PC-9 (cell line): ENCODE measurements around the gene NETO1. TPM values are rescaled to one million over a fixed set of nuclear protein-coding genes. Genes with fewer than 3 reads are reported as not detected.

ENCODE experiments used
- BruUV-seq: library from RNA; stranded (reverse); fragments of 400-500 nt; replicated peaks from 2 replicates; lab custom pipeline; 2021; lab: Mats Ljungman, UMichigan
- CTCF ChIA-PET: fragments of 300-600 bp; sonication (Branson Sonifier 250); formaldehyde crosslinking; loops from one replicate; lab custom pipeline; 2022; ENCODE audit warnings: antibody characterized with exemption; lab: Charles Lee
- POLR2A ChIA-PET: fragments of 300-600 bp; sonication (Branson Sonifier 250); formaldehyde crosslinking; loops from one replicate; lab custom pipeline; 2022; ENCODE audit warnings: antibody characterized with exemption; ENCODE audit not compliant: unreplicated experiment; lab: Charles Lee
- DNase-seq, 2 experiments: peaks; one replicate each; pipeline versions ENCODE4 v3.0.0 to v3.0.0-alpha.2; 2015 to 2022; ENCODE audit warnings: mixed read lengths in 1 of 2
- H2AFZ ChIP-seq: fragments of 200-600 bp; sonication (generic); 2 replicates; pipeline ENCODE4 v1.8.1; 2017; ENCODE audit warnings: antibody characterized with exemption
- H3F3A ChIP-seq: fragments of 200-600 bp; sonication (generic); 2 replicates; pipeline ENCODE4 v1.8.1; 2017; ENCODE audit warnings: antibody characterized with exemption, mild to moderate bottlenecking, low read depth; ENCODE audit not compliant: insufficient read depth
- H3K27ac ChIP-seq: fragments of 200-600 bp; sonication (generic); 2 replicates; pipeline ENCODE4 v1.6.1; 2016; ENCODE audit warnings: mixed run types
- H3K27me3 ChIP-seq: fragments of 200-600 bp; sonication (generic); 2 replicates; pipeline ENCODE4 v1.6.1; 2016; ENCODE audit warnings: low read depth, mixed run types; ENCODE audit not compliant: insufficient read depth
- H3K36me3 ChIP-seq: fragments of 200-600 bp; sonication (generic); 2 replicates; pipeline ENCODE4 v1.6.1; 2016; ENCODE audit warnings: low read depth, mixed run types
- H3K4me1 ChIP-seq: fragments of 200-600 bp; sonication (generic); replicated peaks from 2 replicates; pipeline ENCODE4 v1.6.1; 2016; ENCODE audit warnings: mixed run types; ENCODE audit not compliant: insufficient read depth
- H3K4me2 ChIP-seq: fragments of 200-600 bp; sonication (generic); 2 replicates; pipeline ENCODE4 v1.6.1; 2017; ENCODE audit warnings: mixed run types
- H3K4me3 ChIP-seq: fragments of 200-600 bp; sonication (generic); 2 replicates; pipeline ENCODE4 v1.6.1; 2016; ENCODE audit warnings: mixed run types
- H3K79me2 ChIP-seq: fragments of 200-600 bp; sonication (generic); 2 replicates; pipeline ENCODE4 v1.6.1; 2017; ENCODE audit warnings: low read depth, mixed run types
- H3K9me2 ChIP-seq: fragments of 200-600 bp; sonication (generic); 2 replicates; pipeline ENCODE4 v1.8.1; 2017; ENCODE audit warnings: mild to moderate bottlenecking; ENCODE audit not compliant: insufficient read depth
- H3K9me3 ChIP-seq: fragments of 200-600 bp; sonication (generic); 2 replicates; pipeline ENCODE4 v1.8.1; 2016; ENCODE audit warnings: low read depth; ENCODE audit not compliant: insufficient read depth
- H4K20me1 ChIP-seq: fragments of 200-600 bp; sonication (generic); 2 replicates; pipeline ENCODE4 v1.8.1; 2017; ENCODE audit not compliant: insufficient read depth
- EZH2 ChIP-seq: fragments of 200-600 bp; sonication (generic); IDR thresholded peaks from 2 replicates; pipeline ENCODE4 v1.8.0; 2017; ENCODE audit warnings: antibody characterized with exemption, low read depth
- intact Hi-C: fragments of 100-400 bp; cut with micrococcal nuclease; formaldehyde crosslinking; loops from one replicate; pipeline ENCODE4 v1.10.0; 2022; ENCODE audit not compliant: unreplicated experiment
- microRNA-seq: library from miRNA; unstranded; fragments of <30 nt; microRNA quantifications from one replicate; pipeline ENCODE4 v1.2.0, GENCODE V29; 2021; ENCODE audit warnings: borderline number of aligned reads, borderline replicate concordance
- total RNA-seq: library from RNA; stranded (reverse); gene quantifications from 2 replicates; pipeline ENCODE4 v1.2.3, GENCODE V29; 2021
- TF ChIP-seq, protein P1 (sequence below): fragments of 200-600 bp; sonication (generic); conservative IDR thresholded peaks from 2 replicates; pipeline ENCODE4 v1.6.1; 2017; ENCODE audit warnings: mixed run types, antibody characterized with exemption, mild to moderate bottlenecking, moderate library complexity

Gene NETO1
- total RNA-seq, 1 experiment from 2014 or later, result not detected

DNA sequence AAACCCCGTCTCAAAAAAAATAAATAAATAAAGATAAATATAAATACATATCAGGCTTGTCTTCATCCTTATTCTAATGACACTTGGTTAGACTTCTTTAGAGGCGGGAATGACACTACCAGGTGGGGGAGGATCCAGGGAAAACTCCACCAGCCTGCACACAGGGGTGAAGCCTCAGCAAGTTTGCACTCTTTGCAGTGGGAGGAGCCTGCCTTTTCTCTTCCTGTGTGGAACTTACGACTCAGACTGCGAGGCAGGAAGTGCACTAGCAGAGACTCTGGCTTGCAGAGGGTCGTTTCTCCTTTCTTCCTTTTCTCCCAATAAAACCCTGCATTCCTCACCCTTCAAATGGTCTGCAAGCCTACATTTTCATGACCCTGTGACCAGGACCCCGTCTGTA, 170.1 kb downstream of the NETO1 start:
- intact Hi-C loops, result no loop called here
- H3K27me3 ChIP-seq, result no peaks in the 10 kb centered on the region
- no peaks in the 10 kb centered on the region for H3K9me3 ChIP-seq
- H4K20me1 ChIP-seq, result no peaks in the 10 kb centered on the region
- no TSS peak for BruUV-seq
- peaks cover 6% of the 10 kb centered on the region; the same call in 1 of the 2 replicates for H3K4me1 ChIP-seq
- no peaks in the 10 kb centered on the region for H3K79me2 ChIP-seq
- H3K27ac ChIP-seq, result no peak overlapping the region
- DNase-seq, result no peak
- H3K9me2 ChIP-seq, result no peaks in the 10 kb centered on the region
- H3K4me2 ChIP-seq, result no peak overlapping the region
- ChIA-PET POLR2A (no interaction called here), CTCF (no interaction called here)
- no peak overlapping the region for H3K4me3 ChIP-seq
- no peak for TF ChIP-seq EZH2
- TF ChIP-seq, protein P1, sequence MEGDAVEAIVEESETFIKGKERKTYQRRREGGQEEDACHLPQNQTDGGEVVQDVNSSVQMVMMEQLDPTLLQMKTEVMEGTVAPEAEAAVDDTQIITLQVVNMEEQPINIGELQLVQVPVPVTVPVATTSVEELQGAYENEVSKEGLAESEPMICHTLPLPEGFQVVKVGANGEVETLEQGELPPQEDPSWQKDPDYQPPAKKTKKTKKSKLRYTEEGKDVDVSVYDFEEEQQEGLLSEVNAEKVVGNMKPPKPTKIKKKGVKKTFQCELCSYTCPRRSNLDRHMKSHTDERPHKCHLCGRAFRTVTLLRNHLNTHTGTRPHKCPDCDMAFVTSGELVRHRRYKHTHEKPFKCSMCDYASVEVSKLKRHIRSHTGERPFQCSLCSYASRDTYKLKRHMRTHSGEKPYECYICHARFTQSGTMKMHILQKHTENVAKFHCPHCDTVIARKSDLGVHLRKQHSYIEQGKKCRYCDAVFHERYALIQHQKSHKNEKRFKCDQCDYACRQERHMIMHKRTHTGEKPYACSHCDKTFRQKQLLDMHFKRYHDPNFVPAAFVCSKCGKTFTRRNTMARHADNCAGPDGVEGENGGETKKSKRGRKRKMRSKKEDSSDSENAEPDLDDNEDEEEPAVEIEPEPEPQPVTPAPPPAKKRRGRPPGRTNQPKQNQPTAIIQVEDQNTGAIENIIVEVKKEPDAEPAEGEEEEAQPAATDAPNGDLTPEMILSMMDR, result no peak
- H3K36me3 ChIP-seq, result no peaks in the 10 kb centered on the region
- 0 out of 2 replicates have a peak overlapping the region, but pooled peaks have one; percentile 48 for H2AFZ ChIP-seq
- H3F3A ChIP-seq, result no peaks in the 10 kb centered on the region

DNA sequence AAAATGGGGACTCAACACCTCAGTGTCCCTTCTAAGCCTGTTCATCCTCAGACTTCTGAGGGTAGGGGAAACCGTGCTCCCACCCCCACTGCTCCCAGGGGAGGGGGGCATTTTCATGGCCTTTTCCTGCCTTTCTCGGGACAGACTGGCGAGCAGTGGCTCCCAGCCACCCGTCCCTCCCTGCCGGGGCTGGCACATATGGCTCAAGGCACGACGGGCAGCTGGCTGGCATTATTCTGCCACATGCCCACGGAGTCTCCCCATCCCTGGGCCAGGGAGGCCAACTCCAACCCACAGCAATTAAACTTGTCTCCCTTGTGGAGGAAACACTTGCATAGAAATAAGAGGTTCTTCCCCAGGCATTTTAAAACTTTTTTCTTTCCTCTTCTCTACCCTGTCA, 175.2 kb downstream of the NETO1 start:
- ChIA-PET CTCF (no interaction called here), POLR2A (no interaction called here)
- Histone ChIP-seq H3K4me3 (peak overlapping the region; percentile 22; the same call in 1 of the 2 replicates), H3K36me3 (no peaks in the 10 kb centered on the region), H4K20me1 (no peaks in the 10 kb centered on the region), H3F3A (no peaks in the 10 kb centered on the region), H3K27ac (no peak overlapping the region), H3K27me3 (peaks cover 6% of the 10 kb centered on the region; the same call in 1 of the 2 replicates), H2AFZ (peak overlapping the region; percentile 71; the same call in 1 of the 2 replicates), H3K79me2 (no peaks in the 10 kb centered on the region), H3K4me1 (peaks cover 6% of the 10 kb centered on the region; the same call in 1 of the 2 replicates), H3K9me2 (no peaks in the 10 kb centered on the region), H3K9me3 (no peaks in the 10 kb centered on the region), H3K4me2 (peak overlapping the region; percentile 61)
- intact Hi-C loops, result no loop called here
- TF ChIP-seq, protein P1, result no peak
- no peak for TF ChIP-seq EZH2
- no TSS peak for BruUV-seq
- DNase-seq, result no peak

Small RNAs within 50 kb of the gene (microRNA-seq; reads per million reads assigned to microRNA genes)
- not detected for gene MIR548AV
